GM23338 (cell line): ENCODE results near the gene EXOC4. TPM values are rescaled to one million over a fixed set of nuclear protein-coding genes. Genes with fewer than 3 reads are reported as not detected.

Source experiments
- ATAC-seq: fragments of 200-7000 bp; cut with Tn5 transposase; 3 replicates; pipeline ENCODE4 v1.9.1; 2020
- DNase-seq: peaks from one replicate; pipeline ENCODE4 v3.0.0-alpha.2; 2015; ENCODE audit warnings: low spot score
- H2AFZ ChIP-seq: fragments of 200-600 bp; sonication (generic); 2 replicates; pipeline ENCODE4 v1.8.0; 2016; ENCODE audit warnings: antibody characterized with exemption, mild to moderate bottlenecking, moderate library complexity
- H3F3A ChIP-seq: fragments of 200-600 bp; sonication (generic); replicated peaks from 2 replicates; pipeline ENCODE4 v1.8.0; 2017; ENCODE audit warnings: antibody characterized with exemption, mixed run types, low read depth
- H3K27ac ChIP-seq: fragments of 200-600 bp; sonication (generic); 2 replicates; pipeline ENCODE4 v1.6.1; 2016; ENCODE audit warnings: low read depth
- H3K27me3 ChIP-seq: fragments of 200-600 bp; sonication (generic); 2 replicates; pipeline ENCODE4 v1.8.0; 2016; ENCODE audit warnings: mild to moderate bottlenecking, mixed run types, moderate library complexity; ENCODE audit not compliant: insufficient read depth
- H3K36me3 ChIP-seq: fragments of 200-600 bp; sonication (generic); 2 replicates; pipeline ENCODE4 v1.8.0; 2016; ENCODE audit warnings: mild to moderate bottlenecking; ENCODE audit not compliant: insufficient read depth
- H3K4me1 ChIP-seq: fragments of 200-600 bp; sonication (generic); 2 replicates; pipeline ENCODE4 v1.8.0; 2016; ENCODE audit warnings: mild to moderate bottlenecking, moderate library complexity; ENCODE audit not compliant: insufficient read depth
- H3K4me2 ChIP-seq: fragments of 200-600 bp; sonication (generic); 2 replicates; pipeline ENCODE4 v1.7.1; 2017; ENCODE audit warnings: mixed run types
- H3K4me3 ChIP-seq: fragments of 200-600 bp; sonication (generic); 2 replicates; pipeline ENCODE4 v1.6.1; 2016; ENCODE audit warnings: mixed run types
- H3K79me2 ChIP-seq: fragments of 200-600 bp; sonication (generic); replicated peaks from 2 replicates; pipeline ENCODE4 v1.8.0; 2017; ENCODE audit warnings: mild to moderate bottlenecking; ENCODE audit not compliant: insufficient read depth
- H3K9me2 ChIP-seq: fragments of 200-600 bp; sonication (generic); 2 replicates; pipeline ENCODE4 v1.8.0; 2017; ENCODE audit not compliant: insufficient read depth
- H4K20me1 ChIP-seq: fragments of 200-600 bp; sonication (generic); replicated peaks from 2 replicates; pipeline ENCODE4 v1.8.0; 2017; ENCODE audit warnings: mild to moderate bottlenecking; ENCODE audit not compliant: insufficient read depth
- H3K27ac Mint-ChIP-seq: 2 replicates; pipeline ENCODE4 v1.8.0; 2020; ENCODE audit warnings: inconsistent platforms, mild to moderate bottlenecking, moderate library complexity, mixed read lengths
- H3K27me3 Mint-ChIP-seq: 3 replicates; pipeline ENCODE4 v1.8.0; 2022; ENCODE audit warnings: low read depth, mild to moderate bottlenecking, moderate library complexity, mixed read lengths, inconsistent platforms; ENCODE audit not compliant: insufficient read depth, poor library complexity
- H3K36me3 Mint-ChIP-seq: 3 replicates; pipeline ENCODE4 v1.8.0; 2021; ENCODE audit warnings: low read depth, mild to moderate bottlenecking, inconsistent platforms, moderate library complexity, mixed read lengths
- H3K4me1 Mint-ChIP-seq: 3 replicates; pipeline ENCODE4 v1.8.0; 2020; ENCODE audit warnings: mild to moderate bottlenecking, inconsistent platforms, mixed read lengths
- H3K4me3 Mint-ChIP-seq: 3 replicates; pipeline ENCODE4 v1.8.0; 2021; ENCODE audit warnings: moderate library complexity, mild to moderate bottlenecking, inconsistent platforms, mixed read lengths
- H3K9me3 Mint-ChIP-seq: 3 replicates; pipeline ENCODE4 v1.8.0; 2020; ENCODE audit warnings: moderate library complexity, mild to moderate bottlenecking, inconsistent platforms, mixed read lengths
- CREB1 ChIP-seq: fragments of 250-450 bp; sonication (Bioruptor Pico); IDR thresholded peaks from 2 replicates; pipeline ENCODE4 v1.5.0; 2020; ENCODE audit warnings: low read depth, mild to moderate bottlenecking, moderate library complexity
- ETS1 ChIP-seq: IDR thresholded peaks from 2 replicates; pipeline ENCODE4 v1.6.1; 2016; ENCODE audit warnings: antibody characterized with exemption
- EZH2 ChIP-seq: fragments of 200-600 bp; sonication (generic); IDR thresholded peaks from one replicate; pipeline ENCODE4 v1.8.0; 2017; ENCODE audit warnings: antibody characterized with exemption, mild to moderate bottlenecking, low read depth; ENCODE audit not compliant: unreplicated experiment
- NANOG ChIP-seq: IDR thresholded peaks from 2 replicates; pipeline ENCODE4 v1.6.1; 2016; ENCODE audit warnings: antibody characterized with exemption, borderline replicate concordance
- REST ChIP-seq: IDR thresholded peaks from one replicate; pipeline ENCODE4 v1.6.1; 2018; ENCODE audit warnings: antibody characterized with exemption; ENCODE audit not compliant: unreplicated experiment
- ZNF331 ChIP-seq: fragments of 250-450 bp; sonication (Bioruptor Pico); IDR thresholded peaks from 2 replicates; pipeline ENCODE4 v1.5.0; 2020; ENCODE audit warnings: low read depth, mild to moderate bottlenecking, moderate library complexity
- ZNF462 ChIP-seq: fragments of 250-450 bp; sonication (Bioruptor Pico); IDR thresholded peaks from 2 replicates; pipeline ENCODE4 v1.5.0; 2020; ENCODE audit warnings: mild to moderate bottlenecking, moderate library complexity
- polyA plus RNA-seq: library from polyadenylated mRNA; unstranded; fragments of >200 nt; fragmentation: Nextera tagmentation; extraction: Ambion mirVana; gene quantifications from 2 replicates; pipeline ENCODE4 v1.2.1, GENCODE V29; 2016
- total RNA-seq: library from RNA; depleted of rRNA; stranded (reverse); fragments of >200 nt; shearing (Covaris generic); gene quantifications from 2 replicates; pipeline ENCODE4 v1.2.3, GENCODE V29; 2014

EXOC4 gene
- total and polyA plus RNA-seq, 2 experiments from 2014 or later, result 37.5 to 52.7 TPM

GRCh38 chr7:134018306-134018705, 765.4 kb downstream of the EXOC4 start:
- Histone ChIP-seq H3K79me2 (no peaks in the 10 kb centered on the region), H3F3A (no peaks in the 10 kb centered on the region), H3K9me2 (no peaks in the 10 kb centered on the region), H4K20me1 (no peaks in the 10 kb centered on the region), H3K36me3 (no peaks in the 10 kb centered on the region), H3K4me3 (no peak overlapping the region), H3K27ac (no peak overlapping the region), H2AFZ (no peak overlapping the region), H3K27me3 (no peaks in the 10 kb centered on the region), H3K4me2 (no peak overlapping the region), H3K4me1 (peaks cover 10% of the 10 kb centered on the region)
- H3K4me3 Mint-ChIP-seq, result no peak overlapping the region
- H3K36me3 Mint-ChIP-seq, result no peaks in the 10 kb centered on the region
- peaks cover 5% of the 10 kb centered on the region for H3K27me3 Mint-ChIP-seq
- no peak overlapping the region for H3K27ac Mint-ChIP-seq
- no peak for TF ChIP-seq ETS1
- peaks cover 32% of the 10 kb centered on the region for H3K4me1 Mint-ChIP-seq
- ATAC-seq (no peak), DNase-seq (no peak)
- H3K9me3 Mint-ChIP-seq, result no peaks in the 10 kb centered on the region

GRCh38 chr7:134019251-134019650, 766.4 kb downstream of the EXOC4 start:
- Histone ChIP-seq H3K79me2 (no peaks in the 10 kb centered on the region), H3K4me2 (no peak overlapping the region), H3F3A (no peaks in the 10 kb centered on the region), H4K20me1 (no peaks in the 10 kb centered on the region), H3K4me1 (peaks cover 10% of the 10 kb centered on the region), H3K36me3 (no peaks in the 10 kb centered on the region), H3K9me2 (no peaks in the 10 kb centered on the region), H3K27ac (no peak overlapping the region), H2AFZ (no peak overlapping the region), H3K27me3 (no peaks in the 10 kb centered on the region), H3K4me3 (no peak overlapping the region)
- Mint-ChIP-seq H3K4me3 (no peak overlapping the region), H3K9me3 (no peaks in the 10 kb centered on the region), H3K27me3 (peaks cover 5% of the 10 kb centered on the region), H3K36me3 (no peaks in the 10 kb centered on the region), H3K27ac (no peak overlapping the region), H3K4me1 (peaks cover 32% of the 10 kb centered on the region)
- TF ChIP-seq ZNF331 (CRISPR knock-in tag), result no peak
- no peak for TF ChIP-seq CREB1
- TF ChIP-seq EZH2, result no peak
- TF ChIP-seq REST, result no peak
- no peak for TF ChIP-seq ETS1
- no peak for TF ChIP-seq ZNF462 (CRISPR knock-in tag)
- no peak for TF ChIP-seq NANOG
- DNase-seq, result no peak
- no peak for ATAC-seq
